ENCODE measurements around the gene TMEM52. TPM values are rescaled to one million over a fixed set of nuclear protein-coding genes. Genes with fewer than 3 reads are reported as not detected.
A peak's percentile ranks its signal among the peaks of the same experiment; 100 is the strongest.

The TMEM52 gene
- polyA plus RNA-seq, 1 of the 3 experiments (the other 2 are of a cell fraction), result 4.8 TPM

GRCh38 chr1:1894354-1895059 is 24.6 kb downstream of the TMEM52 start:
- POLR2A ChIA-PET, result no interaction called here

More at GRCh38 chr1:1894354-1895059, 24.6 kb downstream of the TMEM52 start:
- DNase-seq, result no peak
- Histone ChIP-seq H3K9ac (no peak overlapping the region), H3K27me3 (ENCODE audit: insufficient read depth) (no peaks in the 10 kb centered on the region), H3K4me3 (ENCODE audit: low read depth in 2 of 2, low read length in 1 of 2) (no peak overlapping the region), H3F3A (replicated peaks; ENCODE audit: insufficient read depth) (peaks cover 5% of the 10 kb centered on the region), H3K79me2 (ENCODE audit: insufficient read depth) (peaks cover 18% of the 10 kb centered on the region), H3K27ac (ENCODE audit: low read depth in 2 of 2, low read length in 1 of 2) (peak overlapping the region in 1 of 2 experiments; percentile 22; a peak in 1 of 4 replicates), H3K4me2 (no peak overlapping the region), H3K9me2 (no peaks in the 10 kb centered on the region), H2AFZ (ENCODE audit: low read depth) (no peak overlapping the region), H3K4me1 (ENCODE audit: control insufficient read depth in 1 of 2, insufficient read depth in 2 of 2, low read depth in 1 of 2, low read length in 1 of 2) (peaks cover 0 to 32% of the 10 kb centered on the region in 2 experiments; a peak in 2 of 4 replicates), H4K20me1 (ENCODE audit: insufficient read depth) (peaks cover 4% of the 10 kb centered on the region; the same call in 1 of the 2 replicates), H3K36me3 (replicated peaks in 1 of 2; ENCODE audit: control insufficient read depth in 1 of 2, insufficient read depth in 2 of 2, low read length in 1 of 2) (no peaks in the 10 kb centered on the region), H3K9me3 (no peaks in the 10 kb centered on the region)
- 73% methylated on average over 13 of the region's 14 CpGs for WGBS (ENCODE audit: low lambda C conversion rate)
- CTCF ChIA-PET, result interaction anchor here (1.0 to 6.9 kb wide), 2 partner anchors 12 to 106 kb away, joined by 3 to 51 read pairs; no protein-coding TSS in a partner anchor
- TF ChIP-seq EZH2phosphoT487 (IDR thresholded peaks at IDR 0.05; ENCODE audit: borderline replicate concordance, low read depth), result no peak
- no peak for TF ChIP-seq USF1 (IDR thresholded peaks at IDR 0.05; ENCODE audit: borderline replicate concordance, low read depth)
- no peak for TF ChIP-seq CHD2 (IDR thresholded peaks at IDR 0.05; ENCODE audit: low read length, partially characterized antibody)
- TF ChIP-seq GATA2 (CRISPR knock-in tag; IDR thresholded peaks at IDR 0.05), result no peak
- no peak for TF ChIP-seq CTCF (IDR thresholded peaks at IDR 0.05)
- TF ChIP-seq GABPA (IDR thresholded peaks at IDR 0.05; ENCODE audit: low read depth), result no peak
- no peak for TF ChIP-seq EP300 (IDR thresholded peaks at IDR 0.05; ENCODE audit: borderline replicate concordance in 1 of 2, low read depth in 1 of 2, low read length in 1 of 2)
- TF ChIP-seq MXI1 (IDR thresholded peaks at IDR 0.05; ENCODE audit: low read depth, low read length), result no peak
- TF ChIP-seq TCF12 (IDR thresholded peaks at IDR 0.05), result no peak
- no peak for TF ChIP-seq REST (IDR thresholded peaks at IDR 0.05; ENCODE audit: low read depth, low read length)
- TF ChIP-seq RCOR1 (IDR thresholded peaks at IDR 0.05; ENCODE audit: low read length), result no peak
- no peak for TF ChIP-seq TEAD4 (IDR thresholded peaks at IDR 0.05; ENCODE audit: borderline replicate concordance, insufficient read depth)
- TF ChIP-seq FOSL2 (IDR thresholded peaks at IDR 0.05; ENCODE audit: borderline replicate concordance, low read depth), result no peak
- TF ChIP-seq NFIC (IDR thresholded peaks at IDR 0.05; ENCODE audit: borderline replicate concordance), result no peak
- no peak for TF ChIP-seq PBX3 (IDR thresholded peaks at IDR 0.05)
- no peak for TF ChIP-seq NRF1 (IDR thresholded peaks at IDR 0.05; ENCODE audit: low read depth, low read length)
- no peak for TF ChIP-seq USF2 (IDR thresholded peaks at IDR 0.05; ENCODE audit: borderline replicate concordance, low read depth, low read length)
- TF ChIP-seq SIN3A (IDR thresholded peaks at IDR 0.05; ENCODE audit: borderline replicate concordance, low read depth, low read length), result no peak
- no peak for TF ChIP-seq MEF2A (IDR thresholded peaks at IDR 0.05; ENCODE audit: borderline replicate concordance, low read depth)

Measured in SK-N-SH (cell line).